OCI-M2 (cell line): ENCODE results near the gene DOCK8.
"Not testable (repeated sequence)": the region's sequence is repeated elsewhere in the genome, so short reads cannot be mapped to it uniquely, and the experiment has no call there.

ENCODE experiments used
- DNase-seq: peaks from one replicate; lab custom pipeline; 2025; ENCODE audit not compliant: unreplicated experiment; lab: John Stamatoyannopoulos, UW

DOCK8 gene

DNA sequence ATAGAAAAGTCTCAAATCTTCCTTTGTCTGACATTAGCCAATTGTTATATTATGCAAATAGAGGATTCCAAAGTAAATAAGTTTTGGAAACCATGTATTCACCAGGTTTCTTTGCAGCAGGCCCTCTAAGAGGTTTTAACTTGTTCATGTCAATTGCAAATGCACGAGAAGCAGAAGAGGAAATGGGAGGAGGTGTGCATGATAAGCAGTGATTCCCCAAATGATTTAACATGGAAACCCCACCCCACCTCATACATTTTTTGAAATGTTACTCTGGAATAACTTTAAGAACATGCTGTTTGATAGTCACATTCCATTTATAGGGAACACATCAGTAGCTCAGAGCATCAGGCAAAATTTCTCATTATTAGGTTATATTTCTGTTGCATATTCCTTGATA lies 190.7 kb downstream of the DOCK8 start:
- no peak for DNase-seq

DNA sequence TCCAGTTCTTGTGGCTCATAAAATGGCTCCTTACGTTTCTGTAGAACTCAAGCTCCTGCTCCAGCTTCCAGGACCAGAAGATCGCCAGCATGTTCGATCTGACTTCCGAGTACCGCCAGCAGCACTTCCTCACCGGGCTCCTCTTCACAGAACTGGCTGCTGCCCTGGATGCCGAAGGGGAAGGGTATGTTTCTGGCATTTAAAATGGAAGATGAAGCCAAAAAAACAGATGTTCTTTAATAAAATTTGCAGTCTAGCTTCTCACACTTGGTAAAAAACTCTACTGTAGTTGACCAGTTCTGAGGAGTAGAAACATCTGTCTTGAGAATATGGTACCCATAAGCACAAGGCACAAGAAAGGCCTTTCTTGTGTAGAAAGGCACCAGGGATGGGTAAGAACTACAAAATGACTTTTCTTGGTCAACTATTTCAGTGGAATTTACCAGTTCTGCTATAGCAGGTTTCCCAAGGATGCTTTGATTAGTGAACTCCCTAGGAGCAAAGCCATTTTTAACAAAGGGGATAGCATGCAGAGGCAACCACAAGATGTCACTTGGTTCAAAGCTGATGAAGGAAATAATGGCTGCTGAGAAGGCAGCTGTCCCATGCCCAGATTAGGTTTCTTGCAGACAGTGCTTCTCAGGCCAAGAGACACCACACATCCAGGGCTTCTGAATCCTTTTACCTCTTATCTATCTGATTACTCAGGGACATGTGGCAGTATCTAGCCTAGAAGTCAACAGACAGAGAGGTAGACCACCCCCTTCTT lies 192.4 kb downstream of the DOCK8 start:
- no peak for DNase-seq

DNA sequence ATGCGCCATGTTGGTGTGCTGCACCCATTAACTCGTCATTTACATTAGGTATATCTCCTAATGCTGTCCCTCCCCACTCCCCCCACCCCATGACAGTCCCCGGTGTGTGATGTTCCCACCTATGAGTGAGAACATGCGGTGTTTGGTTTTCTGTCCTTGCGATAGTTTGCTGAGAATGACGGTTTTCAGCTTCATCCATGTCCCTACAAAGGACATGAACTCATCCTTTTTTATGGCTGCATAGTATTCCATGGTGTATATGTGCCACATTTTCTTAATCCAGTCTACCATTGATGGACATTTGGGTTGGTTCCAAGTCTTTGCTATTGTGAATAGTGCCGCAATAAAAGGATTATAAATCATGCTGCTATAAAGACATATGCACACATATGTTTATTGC lies 195.0 kb downstream of the DOCK8 start:
- DNase-seq, result not testable (repeated sequence)

DNA sequence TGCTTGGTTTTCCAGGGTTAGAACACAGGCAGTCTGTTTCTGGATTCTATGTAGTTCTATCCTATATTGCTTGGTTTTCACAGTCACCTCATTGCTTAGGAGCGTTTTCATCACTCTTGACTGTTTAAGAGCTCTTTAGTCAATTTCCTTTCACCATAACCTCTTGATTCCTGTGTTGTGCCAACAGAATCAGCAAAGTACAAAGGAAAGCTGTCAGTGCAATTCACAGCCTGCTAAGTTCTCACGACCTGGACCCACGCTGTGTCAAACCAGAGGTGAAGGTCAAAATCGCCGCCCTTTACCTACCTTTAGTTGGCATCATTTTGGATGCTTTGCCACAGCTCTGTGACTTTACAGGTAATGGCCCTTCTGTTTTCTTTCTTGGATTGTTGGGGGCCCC lies 199.9 kb downstream of the DOCK8 start:
- no peak for DNase-seq

DNA sequence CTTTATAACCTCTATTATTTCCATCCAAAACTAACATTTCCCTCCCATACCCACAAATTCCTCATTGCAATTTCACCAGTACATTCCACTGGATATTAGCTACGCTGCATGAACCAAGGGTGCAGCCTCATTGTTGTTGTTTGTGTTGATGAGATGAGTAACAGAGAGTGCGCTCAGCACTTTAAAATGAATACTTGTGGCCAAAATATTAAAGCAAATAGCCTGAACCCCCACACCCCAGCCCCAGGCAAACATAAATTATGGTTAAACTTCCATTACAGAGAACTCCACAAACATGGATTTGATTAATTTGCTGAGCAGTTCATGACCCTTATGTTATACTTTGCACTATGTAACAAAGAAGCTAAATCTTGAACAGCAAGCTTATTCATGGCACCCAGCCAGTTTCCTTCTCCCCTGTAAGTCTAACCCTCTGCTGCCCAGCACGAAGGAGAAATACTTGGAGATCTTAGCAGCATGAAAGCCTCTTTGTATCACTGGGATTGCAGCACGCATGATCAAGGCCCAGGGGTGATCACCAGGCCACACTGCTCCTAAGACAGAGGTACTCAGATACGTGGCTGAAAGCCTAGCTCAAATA lies 205.0 kb downstream of the DOCK8 start:
- DNase-seq, result no peak

DNA sequence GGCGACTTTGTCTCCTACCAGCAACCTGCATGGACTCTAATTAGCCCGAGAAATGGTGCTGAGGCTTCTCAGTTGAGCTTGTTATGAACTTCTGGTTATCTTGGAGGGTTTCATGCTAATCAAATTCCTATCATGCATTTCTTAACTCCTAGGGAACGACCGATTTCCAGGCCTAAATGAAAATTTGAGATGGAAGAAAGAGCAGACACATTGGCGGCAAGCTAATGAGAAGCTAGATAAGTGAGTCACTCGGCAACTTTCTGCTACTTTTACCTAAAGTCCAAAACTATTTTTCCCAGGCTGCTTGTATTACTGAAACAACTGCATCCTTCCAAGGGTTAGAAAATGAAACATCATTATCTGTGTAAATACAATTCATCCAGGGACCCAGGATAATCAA lies 207.2 kb downstream of the DOCK8 start:
- no peak for DNase-seq

DNA sequence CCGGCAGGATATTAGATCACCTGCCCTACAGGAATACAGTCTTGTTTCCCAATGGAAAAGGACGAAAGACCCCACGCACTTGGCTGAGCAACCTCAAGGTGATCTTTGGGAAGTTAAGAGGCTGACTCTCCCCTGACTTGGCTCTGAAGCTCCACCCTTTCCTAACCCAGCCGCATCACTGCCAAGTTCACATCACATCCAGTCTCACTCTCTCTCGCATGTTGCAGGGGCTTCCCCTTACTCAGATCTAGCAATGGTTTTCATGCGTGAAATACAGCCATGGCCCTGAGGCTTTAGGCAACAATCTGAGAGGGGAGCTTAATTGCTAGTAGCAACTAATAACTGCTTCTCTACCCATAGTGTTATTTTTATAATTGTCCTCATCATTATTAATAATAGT lies 211.6 kb downstream of the DOCK8 start:
- DNase-seq, result no peak

DNA sequence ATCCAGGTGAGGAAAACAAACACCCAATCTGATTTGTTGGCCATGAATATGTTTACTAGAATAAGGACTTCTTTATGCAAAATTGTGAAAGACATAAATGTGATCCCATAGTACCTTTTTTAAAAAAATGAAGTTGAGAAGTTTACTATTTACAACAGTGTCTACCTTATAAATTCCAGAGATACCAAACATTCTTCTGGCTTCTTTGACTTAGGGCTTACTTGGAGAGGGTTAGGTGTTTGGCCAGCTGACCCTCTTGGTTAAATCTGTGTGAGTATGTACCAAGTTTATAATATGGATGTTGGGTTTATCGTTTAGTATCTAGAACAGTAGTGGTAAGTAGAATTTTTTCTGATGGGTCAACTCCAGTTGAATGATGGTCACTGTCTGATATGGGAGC lies 212.3 kb downstream of the DOCK8 start:
- DNase-seq, result no peak

DNA sequence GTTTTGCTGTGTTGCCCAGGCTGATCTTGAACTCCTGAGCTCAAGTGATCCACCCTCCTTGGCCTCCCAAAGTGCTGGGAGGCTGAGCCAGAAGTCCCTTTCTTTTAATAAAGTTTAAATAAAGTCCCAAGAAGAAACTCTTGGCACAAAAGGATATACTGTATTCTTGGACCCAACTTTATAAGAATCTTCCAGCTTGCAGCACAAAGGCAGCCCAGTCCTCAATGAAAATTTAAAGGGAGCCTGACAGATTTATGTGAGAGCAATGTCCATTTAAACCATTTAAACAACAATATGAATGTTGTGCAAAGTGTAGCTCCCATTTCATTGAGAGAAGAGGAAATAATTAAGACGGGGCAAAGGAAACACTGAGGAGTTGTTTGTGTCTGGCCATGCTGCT lies 217.0 kb downstream of the DOCK8 start:
- no peak for DNase-seq

DNA sequence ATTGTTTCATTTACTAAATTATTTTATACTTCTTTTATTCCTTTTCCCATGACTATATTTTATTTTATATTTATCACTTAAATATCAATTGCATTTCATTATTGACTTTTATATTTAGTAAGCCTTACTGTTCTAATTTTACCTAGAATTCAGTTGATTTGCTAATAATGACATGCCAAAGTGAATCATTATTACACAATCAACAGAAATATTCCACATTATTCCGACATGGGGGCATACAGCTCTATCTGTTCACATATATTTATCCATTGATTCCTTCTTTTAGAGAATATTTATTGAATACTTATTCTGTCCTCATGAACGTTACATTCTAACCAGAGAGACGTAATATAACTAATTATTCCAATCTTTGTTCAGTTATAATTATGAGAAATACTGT lies 221.8 kb downstream of the DOCK8 start:
- DNase-seq, result no peak

DNA sequence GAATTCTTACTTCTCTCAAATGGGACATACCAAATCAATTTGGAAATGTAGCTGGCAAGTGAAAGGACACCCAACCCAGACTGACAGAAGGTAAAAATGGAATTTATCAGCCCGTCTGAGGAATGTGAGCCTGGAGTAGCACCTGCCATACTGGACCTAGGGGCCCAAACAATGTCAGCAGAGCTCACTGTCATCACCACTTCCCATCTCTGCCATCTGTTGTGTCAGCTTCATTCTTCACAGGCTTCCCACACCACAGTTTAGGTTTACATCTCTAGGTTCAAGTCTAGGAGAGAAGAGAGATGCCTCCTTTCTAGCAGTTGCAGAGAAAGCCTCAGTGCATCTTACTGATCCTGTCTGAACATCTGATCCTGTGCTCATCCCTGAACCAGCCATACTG lies 222.4 kb downstream of the DOCK8 start:
- DNase-seq, result no peak

DNA sequence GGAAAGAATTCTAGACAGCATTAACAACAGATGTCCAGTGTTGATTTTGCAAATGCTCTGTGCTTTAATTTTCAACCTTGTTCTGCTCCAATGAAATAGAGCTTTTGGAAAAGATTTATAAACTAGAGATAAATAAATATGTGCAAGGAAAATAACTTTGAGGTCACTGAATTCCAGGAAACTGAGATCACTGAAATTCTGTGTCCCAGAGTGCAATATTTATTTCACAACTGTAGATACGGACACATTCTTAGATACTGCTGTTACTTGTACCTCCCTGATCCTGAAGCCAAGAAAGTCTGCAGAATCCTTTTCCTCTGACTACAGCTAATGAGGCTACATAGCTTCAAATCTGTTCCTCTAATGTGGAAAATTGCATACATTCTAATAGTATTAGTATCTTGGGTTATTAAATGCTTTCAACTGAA lies 222.9 kb downstream of the DOCK8 start:
- no peak for DNase-seq

DNA sequence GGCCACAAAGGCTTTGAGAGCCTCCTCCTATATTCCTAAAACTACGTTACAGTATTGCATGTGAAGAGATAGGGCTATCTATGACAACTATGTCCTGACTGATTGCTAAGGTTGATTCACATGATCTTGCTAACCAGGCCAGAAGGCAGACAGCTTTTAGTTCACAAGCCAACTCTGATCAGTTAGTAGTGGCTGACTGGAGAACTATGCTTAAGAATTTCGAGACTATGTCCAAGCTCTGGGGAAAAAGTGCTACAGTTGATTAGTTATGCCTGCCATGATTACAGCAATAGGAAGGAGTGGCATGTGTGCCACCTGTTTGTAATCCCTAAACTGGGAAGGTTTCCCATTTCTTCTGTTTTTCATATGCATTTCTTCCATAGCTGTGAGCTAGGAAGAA lies 223.4 kb downstream of the DOCK8 start:
- no peak for DNase-seq

DNA sequence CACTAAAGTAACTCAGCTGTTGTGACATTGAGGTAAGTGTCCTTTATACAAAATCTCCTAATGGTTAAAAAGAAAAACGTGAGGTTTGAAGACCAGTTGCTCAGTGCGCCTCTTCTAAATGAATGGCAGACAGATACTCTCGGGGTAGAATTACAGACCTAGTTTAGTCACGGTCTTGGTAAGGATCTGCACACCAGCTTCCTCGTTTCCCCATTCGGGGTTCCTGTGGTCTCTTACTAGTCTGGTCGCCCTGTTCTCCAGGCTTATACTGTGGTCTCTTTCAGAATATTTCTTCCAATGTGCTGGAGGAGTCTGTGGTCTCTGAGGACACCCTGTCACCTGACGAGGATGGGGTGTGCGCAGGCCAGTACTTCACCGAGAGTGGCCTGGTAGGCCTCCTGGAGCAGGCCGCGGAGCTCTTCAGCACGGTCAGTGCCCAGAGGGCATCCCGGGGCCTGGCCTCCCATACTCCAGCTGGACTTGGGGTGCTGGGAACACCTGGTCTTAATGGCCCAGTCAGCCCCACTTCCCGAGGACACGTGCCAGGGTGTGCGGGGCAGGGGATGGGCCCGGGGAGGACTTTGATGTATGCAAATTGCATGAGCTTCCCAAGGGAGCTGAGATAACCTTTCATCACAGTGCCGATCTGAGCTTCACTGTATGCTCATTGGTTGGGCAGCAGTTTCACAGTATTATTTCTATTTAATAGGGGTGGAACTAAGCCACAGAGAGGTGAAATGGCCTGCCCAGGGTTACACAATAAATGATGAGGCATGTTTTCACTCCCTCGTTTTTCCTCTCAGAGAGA lies 224.5 kb downstream of the DOCK8 start:
- DNase-seq, result no peak

DNA sequence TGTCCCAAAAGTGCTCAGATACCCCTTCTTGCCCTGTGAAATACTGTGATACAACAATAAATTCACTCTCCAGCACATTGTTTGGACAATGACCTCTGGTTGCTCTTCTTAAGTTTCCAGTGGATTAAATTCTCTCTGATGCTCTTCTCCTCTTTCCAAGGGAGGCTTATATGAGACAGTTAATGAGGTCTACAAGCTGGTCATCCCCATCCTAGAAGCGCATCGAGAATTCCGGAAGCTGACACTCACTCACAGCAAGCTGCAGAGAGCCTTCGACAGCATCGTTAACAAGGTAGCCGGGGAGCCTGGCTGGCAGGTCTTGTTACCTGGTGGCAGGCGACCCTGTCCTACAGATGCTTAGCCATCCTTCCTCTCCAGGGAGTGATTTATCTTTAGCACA lies 226.5 kb downstream of the DOCK8 start:
- no peak for DNase-seq

DNA sequence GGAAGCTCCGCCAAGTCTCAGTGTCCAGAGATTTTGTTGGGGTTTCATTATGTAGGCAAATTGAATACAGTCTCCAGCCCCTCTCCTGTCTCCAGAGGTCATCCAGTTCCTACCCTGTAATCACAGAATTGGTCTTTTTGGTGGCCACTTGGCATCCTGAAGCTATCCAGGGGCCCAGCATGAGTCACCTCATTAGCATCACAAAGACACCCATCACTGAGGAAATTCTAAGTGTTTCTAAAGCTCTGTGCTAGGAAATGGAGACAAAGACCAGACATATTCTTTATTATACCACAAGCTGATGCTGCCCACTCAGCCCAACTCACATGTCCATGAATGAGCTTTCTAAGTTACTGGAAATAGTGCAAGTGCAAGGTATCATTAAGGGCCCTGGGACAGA lies 229.9 kb downstream of the DOCK8 start:
- DNase-seq, result no peak

DNA sequence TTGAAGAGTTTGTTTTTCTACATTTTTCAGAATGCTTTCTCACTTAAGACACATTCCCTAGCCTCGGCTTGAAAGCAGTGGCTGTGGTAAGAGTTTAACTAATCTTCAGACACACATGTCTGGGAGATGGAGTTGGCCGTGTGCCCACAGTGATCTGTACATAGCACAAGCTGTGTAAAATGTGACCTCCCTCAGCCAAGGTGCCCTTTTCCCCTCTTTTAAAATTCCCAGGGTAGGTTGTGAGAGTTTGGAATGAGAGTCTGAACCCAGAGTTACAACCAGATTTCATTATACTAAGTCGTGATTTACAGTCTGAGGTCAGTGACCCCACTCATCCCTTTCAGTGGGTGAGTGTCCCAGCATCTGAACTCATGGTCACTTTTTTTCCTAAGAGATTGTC lies 230.4 kb downstream of the DOCK8 start:
- DNase-seq, result no peak

DNA sequence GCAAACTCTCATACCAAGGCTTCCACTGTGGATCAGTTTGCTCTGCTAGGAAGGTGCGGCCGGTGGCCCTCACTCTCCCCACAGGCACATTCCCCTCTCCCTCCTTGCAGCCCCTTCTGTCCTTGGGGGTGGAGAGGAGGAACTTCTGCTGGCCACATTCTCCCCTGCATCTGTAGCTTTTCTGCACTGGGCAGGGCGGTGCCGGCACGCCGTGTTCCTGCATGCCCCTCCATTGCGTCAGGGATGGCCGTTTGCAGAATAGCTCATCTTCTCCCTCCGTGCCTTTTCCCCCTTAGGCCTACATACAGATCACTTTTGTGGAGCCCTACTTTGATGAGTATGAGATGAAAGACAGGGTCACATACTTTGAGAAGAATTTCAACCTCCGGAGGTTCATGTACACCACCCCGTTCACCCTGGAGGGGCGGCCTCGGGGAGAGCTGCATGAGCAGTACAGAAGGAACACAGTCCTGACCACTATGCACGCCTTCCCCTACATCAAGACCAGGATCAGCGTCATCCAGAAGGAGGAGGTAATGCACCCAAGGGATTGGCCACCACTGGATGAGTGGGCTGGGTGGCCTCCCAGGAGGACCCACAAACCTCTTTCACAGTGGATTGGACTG lies 231.5 kb downstream of the DOCK8 start:
- DNase-seq, result no peak

DNA sequence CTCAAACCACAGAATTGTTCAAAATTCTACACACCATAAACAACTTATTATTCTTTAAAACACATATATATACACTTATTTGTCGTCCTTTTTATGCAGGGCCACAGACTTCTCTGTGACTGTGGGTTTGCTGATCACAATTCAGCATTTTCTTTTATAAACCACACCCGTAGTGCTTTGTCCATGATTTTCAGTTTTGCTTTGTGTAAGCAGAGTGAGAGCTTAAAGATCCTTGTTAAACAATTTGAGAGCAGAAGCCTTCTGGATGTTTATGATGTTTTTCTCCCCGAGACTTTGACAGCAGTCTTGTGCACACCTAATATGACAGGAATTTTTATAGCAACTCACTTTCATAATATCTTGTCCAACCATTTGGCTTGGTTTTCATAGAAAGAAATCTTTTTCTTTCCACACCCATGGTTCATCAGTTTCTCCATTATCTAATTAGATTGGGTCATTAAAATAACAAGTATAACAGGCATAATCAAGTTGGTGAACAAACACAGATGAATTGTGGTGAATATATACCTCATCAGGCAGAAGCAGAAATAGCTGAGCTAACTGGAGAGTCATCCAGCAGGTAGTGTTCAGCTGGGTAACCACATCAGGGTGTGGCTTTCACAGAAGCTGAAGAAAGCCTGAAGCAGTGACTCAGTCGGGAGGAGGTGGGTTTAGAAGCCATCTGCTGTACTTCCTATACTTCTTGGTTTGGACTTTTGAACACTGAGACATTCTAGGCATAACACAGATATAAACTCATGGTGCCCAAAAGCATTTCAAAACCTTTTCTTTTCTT lies 232.8 kb downstream of the DOCK8 start:
- DNase-seq, result no peak

DNA sequence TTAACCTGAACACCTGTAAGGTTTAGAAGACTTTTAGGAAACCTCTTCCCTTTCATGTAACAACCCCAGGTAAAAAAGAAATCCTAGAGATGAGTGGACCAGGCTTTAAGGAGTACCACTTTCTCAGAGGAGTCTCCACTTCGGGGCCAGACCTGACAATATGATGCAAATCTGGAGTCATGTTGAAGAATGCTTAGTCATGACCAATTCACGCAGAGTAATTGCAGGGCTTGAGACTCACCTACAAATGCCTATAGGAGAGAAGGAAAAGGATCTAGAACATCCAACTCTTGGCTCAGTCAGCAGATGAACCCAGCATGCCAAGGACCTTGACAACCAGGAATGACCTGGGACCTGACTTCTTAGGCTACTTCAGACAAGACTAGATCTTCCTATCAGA lies 235.4 kb downstream of the DOCK8 start:
- DNase-seq, result no peak

DNA sequence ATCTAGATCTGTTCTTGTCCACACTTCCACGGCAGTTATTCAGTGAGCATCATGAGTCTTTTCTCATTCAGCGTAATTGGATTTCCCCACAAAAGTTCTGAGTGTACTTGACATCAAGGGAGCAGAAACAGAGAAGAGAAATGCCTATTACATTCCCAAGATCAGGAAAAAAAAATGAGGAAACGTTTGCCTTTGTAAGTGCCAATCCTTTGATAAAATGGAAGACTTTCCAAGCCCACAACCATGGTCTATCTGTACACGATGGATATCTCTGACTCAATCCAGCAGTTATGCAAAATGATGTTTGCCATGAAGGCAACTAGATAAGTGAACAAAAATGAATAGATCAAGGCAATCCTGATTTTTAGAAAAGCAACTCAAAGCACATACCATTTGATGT lies 235.9 kb downstream of the DOCK8 start:
- no peak for DNase-seq
